Spleen (tissue), 11 donors: ENCODE data around the gene SMIM17. TPM values are rescaled to one million over a fixed set of nuclear protein-coding genes. Genes with fewer than 3 reads are reported as not detected.
A peak's percentile ranks its signal among the peaks of the same experiment; 100 is the strongest.

Source experiments
- DNase-seq: peaks from one replicate; pipeline ENCODE4 v3.0.0-alpha.2; 2020
- H3K27ac ChIP-seq, 8 donors: fragments of 200-600 bp; sonication (generic) in 7 of 8; 1 replicate in 4 of 8; 2 replicates in 4 of 8; pipeline versions ENCODE4 v1.5.0 to v1.8.0; 2016 to 2021; ENCODE audit warnings: inconsistent platforms in 4 of 8, mild to moderate bottlenecking in 4 of 8, moderate library complexity in 1 of 8
- H3K27me3 ChIP-seq, 7 donors: fragments of 200-600 bp; sonication (generic) in 6 of 7; replicated peaks in 1 of 7; 1 replicate in 4 of 7; 2 replicates in 3 of 7; pipeline versions ENCODE4 v1.5.0 to v1.8.0; 2016 to 2021; ENCODE audit warnings: inconsistent platforms in 3 of 7, mild to moderate bottlenecking in 1 of 7
- H3K36me3 ChIP-seq, 6 donors: fragments of 200-600 bp; sonication (generic) in 5 of 6; 1 replicate in 4 of 6; 2 replicates in 2 of 6; pipeline versions ENCODE4 v1.5.0 to v1.8.0; 2016 to 2021; ENCODE audit warnings: inconsistent platforms in 2 of 6
- H3K4me1 ChIP-seq, 6 donors: fragments of 200-600 bp; sonication (generic) in 5 of 6; 1 replicate in 3 of 6; 2 replicates in 3 of 6; pipeline versions ENCODE4 v1.5.0 to v1.8.0; 2016 to 2021; ENCODE audit warnings: inconsistent platforms in 3 of 6
- H3K4me3 ChIP-seq, 8 donors: fragments of 200-600 bp; sonication (generic) in 7 of 8; 1 replicate in 4 of 8; 2 replicates in 4 of 8; pipeline versions ENCODE4 v1.5.0 to v1.8.0; 2016 to 2021; ENCODE audit warnings: inconsistent platforms in 4 of 8, mild to moderate bottlenecking in 4 of 8, moderate library complexity in 2 of 8
- H3K9me3 ChIP-seq, 8 donors: fragments of 200-600 bp; sonication (generic) in 7 of 8; 1 replicate in 4 of 8; 2 replicates in 4 of 8; pipeline versions ENCODE4 v1.5.0 to v1.8.0; 2016 to 2021; ENCODE audit warnings: inconsistent platforms in 4 of 8
- CTCF ChIP-seq, 11 experiments: fragments of 200-600 bp in 7 of 11; fragments of 450-650 bp in 4 of 11; sonication (generic) in 4 of 11; IDR thresholded peaks in 8 of 11; conservative IDR thresholded peaks in 3 of 11; 1 replicate in 7 of 11; 2 replicates in 4 of 11; pipeline versions ENCODE4 v1.4.0 to v1.8.0; 2016 to 2021; ENCODE audit warnings: antibody characterized with exemption in 11 of 11, inconsistent platforms in 4 of 11, mild to moderate bottlenecking in 1 of 11
- POLR2A ChIP-seq, 3 donors: fragments of 450-650 bp; IDR thresholded peaks; one replicate each; pipeline ENCODE4 v1.5.1; 2017; ENCODE audit warnings: antibody characterized with exemption in 3 of 3, mild to moderate bottlenecking in 1 of 3
- POLR2AphosphoS5 ChIP-seq, 3 donors: sonication (generic); formaldehyde crosslinking; IDR thresholded peaks; one replicate each; pipeline ENCODE4 v1.5.1; 2017; ENCODE audit warnings: antibody characterized with exemption in 3 of 3
- WGBS, 5 donors: extraction: QIAGEN DNeasy Blood & Tissue Kit in 3 of 5; methylation state at CpG; one replicate each; pipeline versions ENCODE4 v1.1.5 to v1.1.7; 2013 to 2018; 5-methylcytosine and 5-hydroxymethylcytosine counted together
- intact Hi-C: fragments of 100-400 bp; cut with DNase I; formaldehyde crosslinking; loops from one replicate; pipeline ENCODE4 v1.15.0; 2023; ENCODE audit warnings: low total_unique reads
- polyA plus RNA-seq, 3 donors: library from polyadenylated mRNA; stranded (reverse); fragments of 200-250 nt; gene quantifications; one replicate each; pipeline ENCODE4 v1.2.1, GENCODE V29; 2013
- total RNA-seq, 7 donors: library from RNA; depleted of rRNA in 3 of 7; stranded (reverse); fragments of >200 nt in 3 of 7; fragmentation: NEBNext Ultra II Directional in 4 of 7; extraction: Animal tissue kit (Norgen Biotek cat#: 25700) in 4 of 7; gene quantifications; one replicate each; pipeline versions ENCODE4 v1.1.0 to v1.2.1, GENCODE V29; 2016 to 2021
- donor health status: healthy with polysubstance abuse.
- donor health status: DM: no; HTN: no; CAD: no; lungs with moderate emphysema.
- donor health status: DM: no; HTN: no; CAD: no.
- donor health status: Bipolar disorder and iron deficiency.
- donor health status: healthy.
- donor health status: DM: no; HTN: no; CAD: no.
- donor health status: DM: yes; HTN: yes; CAD: no.

Gene SMIM17
- total and polyA plus RNA-seq, 10 donors, result 0.27 to 0.67 (median 0.39) TPM; not detected in 6

- WGBS, 5 donors, result 0 to 2% (median 1%) methylated on average over 4 of the region's 4 CpGs
- peak overlapping the region in 7 of 8 donors; percentile 10 to 88 (median 78) for H3K27ac ChIP-seq
- H3K4me1 ChIP-seq, result peaks cover 0 to 25% (median 12%) of the 10 kb centered on the region in 6 donors
- peaks cover 0 to 55% (median 42%) of the 10 kb centered on the region in 8 donors for H3K9me3 ChIP-seq
- no peaks in the 10 kb centered on the region for H3K27me3 ChIP-seq
- intact Hi-C loops, result no loop called here
- no peak for TF ChIP-seq POLR2AphosphoS5 (IDR thresholded peaks at IDR 0.05)
- no peak for TF ChIP-seq CTCF (IDR thresholded peaks at IDR 0.05 in 8 of 11, conservative IDR thresholded peaks at IDR 0.05 in 3 of 11)
- TF ChIP-seq POLR2A (IDR thresholded peaks at IDR 0.05), result no peak
- DNase-seq, result no peak
- H3K36me3 ChIP-seq, result peaks cover 0 to 24% (median 0%) of the 10 kb centered on the region in 6 donors
- peak overlapping the region; percentile 83 to 99 (median 90) for H3K4me3 ChIP-seq
Observed at GRCh38 chr19:56595548-56595899, 47.4 kb upstream of the SMIM17 start.

- Histone ChIP-seq H3K36me3 (peaks cover 0 to 35% (median 10%) of the 10 kb centered on the region in 6 donors), H3K9me3 (peaks cover 0 to 55% (median 42%) of the 10 kb centered on the region in 8 donors), H3K4me1 (peaks cover 0 to 25% (median 12%) of the 10 kb centered on the region in 6 donors), H3K27me3 (no peaks in the 10 kb centered on the region), H3K27ac (peak overlapping the region in 3 of 8 donors; percentile 31 to 43 (median 32)), H3K4me3 (peak overlapping the region in 1 of 8 donors; percentile 98)
- intact Hi-C loops, result no loop called here
- DNase-seq, result no peak
- TF ChIP-seq POLR2AphosphoS5 (IDR thresholded peaks at IDR 0.05) (no peak), POLR2A (IDR thresholded peaks at IDR 0.05) (no peak), CTCF (IDR thresholded peaks at IDR 0.05 in 8 of 11, conservative IDR thresholded peaks at IDR 0.05 in 3 of 11) (no peak)
- WGBS, 5 donors, result 56 to 76% (median 66%) methylated on average over 4 of the region's 4 CpGs
Observed at GRCh38 chr19:56596676-56597075, 46.3 kb upstream of the SMIM17 start.

GRCh38 chr19:56597696-56598095 is 45.3 kb upstream of the SMIM17 start:
- 94 to 98% (median 96%) methylated on average over 4 of the region's 4 CpGs for WGBS, 5 donors
- Histone ChIP-seq H3K4me3 (no peak overlapping the region), H3K9me3 (peaks cover 0 to 55% (median 46%) of the 10 kb centered on the region in 8 donors), H3K36me3 (peaks cover 0 to 45% (median 16%) of the 10 kb centered on the region in 6 donors), H3K27ac (no peak overlapping the region), H3K27me3 (no peaks in the 10 kb centered on the region), H3K4me1 (peaks cover 0 to 25% (median 12%) of the 10 kb centered on the region in 6 donors)
- intact Hi-C loops, result no loop called here
- TF ChIP-seq POLR2AphosphoS5 (IDR thresholded peaks at IDR 0.05), result no peak
- TF ChIP-seq CTCF (IDR thresholded peaks at IDR 0.05 in 8 of 11, conservative IDR thresholded peaks at IDR 0.05 in 3 of 11), result no peak
- TF ChIP-seq POLR2A (IDR thresholded peaks at IDR 0.05), result no peak
- no peak for DNase-seq

GRCh38 chr19:56601375-56601774 is 41.6 kb upstream of the SMIM17 start:
- no peak overlapping the region for H3K4me3 ChIP-seq
- WGBS, 5 donors, result 85 to 99% (median 92%) methylated on average over 2 to 3 of the region's 3 CpGs
- peaks cover 11 to 86% (median 79%) of the 10 kb centered on the region in 8 donors for H3K9me3 ChIP-seq

More at GRCh38 chr19:56601375-56601774, 41.6 kb upstream of the SMIM17 start:
- peaks cover 0 to 8% (median 4%) of the 10 kb centered on the region in 6 donors for H3K4me1 ChIP-seq
- peaks cover 0 to 82% (median 26%) of the 10 kb centered on the region in 6 donors for H3K36me3 ChIP-seq
- DNase-seq, result no peak
- no peak overlapping the region for H3K27ac ChIP-seq
- H3K27me3 ChIP-seq, result no peaks in the 10 kb centered on the region
- TF ChIP-seq POLR2AphosphoS5 (IDR thresholded peaks at IDR 0.05), result no peak
- TF ChIP-seq CTCF (IDR thresholded peaks at IDR 0.05 in 8 of 11, conservative IDR thresholded peaks at IDR 0.05 in 3 of 11), result no peak
- TF ChIP-seq POLR2A (IDR thresholded peaks at IDR 0.05), result no peak
- intact Hi-C loops, result no loop called here
